PFSK-1 (cell line): ENCODE measurements around the gene C4orf51.

Experiments
- FOXP2 ChIP-seq: optimal IDR thresholded peaks from 2 replicates; pipeline ENCODE3; 2011; ENCODE audit warnings: borderline replicate concordance, control low read depth, inconsistent platforms; ENCODE audit not compliant: insufficient read depth; ENCODE audit errors: extremely low read length, extremely low read depth
- POLR2AphosphoS5 ChIP-seq: IDR thresholded peaks from 2 replicates; pipeline ENCODE4 v1.6.1; 2012; ENCODE audit warnings: low read depth, mild to moderate bottlenecking, control low read depth, low read length, moderate library complexity
- SIN3A ChIP-seq: IDR thresholded peaks from 2 replicates; pipeline ENCODE4 v1.6.1; 2012; ENCODE audit warnings: mild to moderate bottlenecking, low read length, moderate library complexity, borderline replicate concordance; ENCODE audit not compliant: insufficient read depth
- TAF1 ChIP-seq: IDR thresholded peaks from 2 replicates; pipeline ENCODE4 v1.6.1; 2012; ENCODE audit warnings: low read length, control low read depth, borderline replicate concordance; ENCODE audit not compliant: insufficient read depth
- TF ChIP-seq, protein P1 (sequence below), 2 experiments: IDR thresholded peaks; 2 replicates each; pipeline versions ENCODE4 v1.6.1 to v1.8.0; 2011 to 2012; ENCODE audit warnings: low read depth in 2 of 2, low read length in 2 of 2, control low read depth in 1 of 2, inconsistent platforms in 1 of 2, mild to moderate bottlenecking in 1 of 2, moderate library complexity in 1 of 2; ENCODE audit not compliant: insufficient read depth in 1 of 2

DNA sequence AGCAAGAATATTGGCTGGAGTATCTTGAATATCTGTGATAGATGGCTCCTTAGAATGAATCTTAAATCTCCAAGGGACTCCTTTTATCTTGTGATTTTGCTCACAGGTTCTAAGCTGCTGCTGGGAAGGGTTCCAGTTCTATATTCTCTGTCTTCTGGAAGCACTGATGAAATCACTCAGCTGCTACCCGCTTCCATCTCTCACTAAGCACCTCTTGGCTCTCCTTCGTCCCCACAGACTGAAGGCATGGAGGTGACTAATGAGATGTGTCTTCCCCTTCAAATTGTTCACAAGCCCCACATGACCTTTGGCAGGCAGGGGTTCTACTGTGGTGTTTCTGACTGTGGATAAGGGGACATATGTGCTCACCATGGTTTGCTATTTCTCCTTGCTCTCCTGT is 75.9 kb downstream of the C4orf51 start:
- TF ChIP-seq, protein P1, sequence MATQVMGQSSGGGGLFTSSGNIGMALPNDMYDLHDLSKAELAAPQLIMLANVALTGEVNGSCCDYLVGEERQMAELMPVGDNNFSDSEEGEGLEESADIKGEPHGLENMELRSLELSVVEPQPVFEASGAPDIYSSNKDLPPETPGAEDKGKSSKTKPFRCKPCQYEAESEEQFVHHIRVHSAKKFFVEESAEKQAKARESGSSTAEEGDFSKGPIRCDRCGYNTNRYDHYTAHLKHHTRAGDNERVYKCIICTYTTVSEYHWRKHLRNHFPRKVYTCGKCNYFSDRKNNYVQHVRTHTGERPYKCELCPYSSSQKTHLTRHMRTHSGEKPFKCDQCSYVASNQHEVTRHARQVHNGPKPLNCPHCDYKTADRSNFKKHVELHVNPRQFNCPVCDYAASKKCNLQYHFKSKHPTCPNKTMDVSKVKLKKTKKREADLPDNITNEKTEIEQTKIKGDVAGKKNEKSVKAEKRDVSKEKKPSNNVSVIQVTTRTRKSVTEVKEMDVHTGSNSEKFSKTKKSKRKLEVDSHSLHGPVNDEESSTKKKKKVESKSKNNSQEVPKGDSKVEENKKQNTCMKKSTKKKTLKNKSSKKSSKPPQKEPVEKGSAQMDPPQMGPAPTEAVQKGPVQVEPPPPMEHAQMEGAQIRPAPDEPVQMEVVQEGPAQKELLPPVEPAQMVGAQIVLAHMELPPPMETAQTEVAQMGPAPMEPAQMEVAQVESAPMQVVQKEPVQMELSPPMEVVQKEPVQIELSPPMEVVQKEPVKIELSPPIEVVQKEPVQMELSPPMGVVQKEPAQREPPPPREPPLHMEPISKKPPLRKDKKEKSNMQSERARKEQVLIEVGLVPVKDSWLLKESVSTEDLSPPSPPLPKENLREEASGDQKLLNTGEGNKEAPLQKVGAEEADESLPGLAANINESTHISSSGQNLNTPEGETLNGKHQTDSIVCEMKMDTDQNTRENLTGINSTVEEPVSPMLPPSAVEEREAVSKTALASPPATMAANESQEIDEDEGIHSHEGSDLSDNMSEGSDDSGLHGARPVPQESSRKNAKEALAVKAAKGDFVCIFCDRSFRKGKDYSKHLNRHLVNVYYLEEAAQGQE (IDR thresholded peaks at IDR 0.05; ENCODE audit: insufficient read depth in 1 of 2, low read depth in 2 of 2, low read length in 2 of 2) = no peak
- TF ChIP-seq TAF1 = no peak
- no peak for TF ChIP-seq FOXP2
- TF ChIP-seq POLR2AphosphoS5 = no peak
- no peak for TF ChIP-seq SIN3A
